SK-N-SH treated with all-trans-retinoic acid at 6 μM for 48 hours (cell line): ENCODE data around the gene DNHD1.

Source experiments
- ATAC-seq: fragments of 200-7000 bp; cut with Tn5 transposase; 3 replicates; pipeline ENCODE4 v1.9.1; 2020; ENCODE audit warnings: mild to moderate bottlenecking, moderate library complexity
- ARNTL ChIP-seq: fragments of 450-650 bp; formaldehyde crosslinking; IDR thresholded peaks from 2 replicates; pipeline ENCODE4 v1.5.0; 2020; ENCODE audit warnings: low read depth, mild to moderate bottlenecking, moderate library complexity, borderline replicate concordance
- BACH2 ChIP-seq: fragments of 250-450 bp; sonication (Bioruptor Pico); IDR thresholded peaks from 2 replicates; pipeline ENCODE4 v1.9.0; 2021; ENCODE audit warnings: mild to moderate bottlenecking, borderline replicate concordance
- ESRRG ChIP-seq: fragments of 250-450 bp; sonication (Bioruptor Pico); IDR thresholded peaks from 2 replicates; pipeline ENCODE4 v1.6.1; 2021; ENCODE audit warnings: mild to moderate bottlenecking
- ISL1 ChIP-seq: fragments of 250-450 bp; sonication (Bioruptor Pico); IDR thresholded peaks from 2 replicates; pipeline ENCODE4 v2.1.2; 2022; ENCODE audit warnings: mild to moderate bottlenecking, moderate library complexity
- OSR1 ChIP-seq: fragments of 250-450 bp; sonication (Bioruptor Pico); IDR thresholded peaks from 2 replicates; pipeline ENCODE4 v1.8.0; 2022; ENCODE audit warnings: moderate library complexity, mild to moderate bottlenecking, inconsistent platforms
- PPARA ChIP-seq: fragments of 250-450 bp; sonication (Bioruptor Pico); IDR thresholded peaks from 2 replicates; pipeline ENCODE4 v1.5.0; 2020; ENCODE audit warnings: mild to moderate bottlenecking, borderline replicate concordance
- RARB ChIP-seq: fragments of 250-450 bp; sonication (Bioruptor Pico); IDR thresholded peaks from 2 replicates; pipeline ENCODE4 v1.8.0; 2021; ENCODE audit warnings: mild to moderate bottlenecking, moderate library complexity
- TCF4 ChIP-seq: fragments of 250-450 bp; sonication (Bioruptor Pico); IDR thresholded peaks from 2 replicates; pipeline ENCODE4 v1.8.0; 2021; ENCODE audit warnings: mild to moderate bottlenecking, moderate library complexity, borderline replicate concordance
- TOX ChIP-seq: fragments of 250-450 bp; sonication (Bioruptor Pico); IDR thresholded peaks from 2 replicates; pipeline ENCODE4 v1.8.0; 2021; ENCODE audit warnings: mild to moderate bottlenecking, moderate library complexity, borderline replicate concordance
- ZFP3 ChIP-seq: fragments of 250-450 bp; sonication (Bioruptor Pico); IDR thresholded peaks from 2 replicates; pipeline ENCODE4 v1.5.0; 2020; ENCODE audit warnings: mild to moderate bottlenecking, moderate library complexity
- ZNF70 ChIP-seq: fragments of 450-650 bp; formaldehyde crosslinking; IDR thresholded peaks from 2 replicates; pipeline ENCODE4 v1.5.0; 2020; ENCODE audit warnings: mild to moderate bottlenecking, moderate library complexity
- ZNF8 ChIP-seq: fragments of 450-650 bp; formaldehyde crosslinking; IDR thresholded peaks from 2 replicates; pipeline ENCODE4 v1.5.0; 2020; ENCODE audit warnings: mild to moderate bottlenecking, moderate library complexity
- TF ChIP-seq, protein P1 (sequence below): fragments of 250-450 bp; sonication (Bioruptor Pico); IDR thresholded peaks from 2 replicates; pipeline ENCODE4 v1.5.0; 2020; ENCODE audit warnings: mild to moderate bottlenecking, moderate library complexity
- TF ChIP-seq, protein P2 (sequence below): fragments of 250-450 bp; sonication (Bioruptor Pico); IDR thresholded peaks from 2 replicates; pipeline ENCODE4 v1.8.0; 2020; ENCODE audit warnings: mild to moderate bottlenecking, moderate library complexity, borderline replicate concordance
- TF ChIP-seq, protein P3 (sequence below): fragments of 250-450 bp; sonication (Bioruptor Pico); IDR thresholded peaks from 2 replicates; pipeline ENCODE4 v1.5.1; 2020; ENCODE audit warnings: low read depth, mild to moderate bottlenecking, moderate library complexity
- TF ChIP-seq, protein P4 (sequence below): fragments of 250-450 bp; sonication (Bioruptor Pico); IDR thresholded peaks from 2 replicates; pipeline ENCODE4 v1.8.0; 2021; ENCODE audit warnings: low read depth, mild to moderate bottlenecking, moderate library complexity, borderline replicate concordance
- TF ChIP-seq, protein P5 (sequence below): fragments of 250-450 bp; sonication (Bioruptor Pico); IDR thresholded peaks from 2 replicates; pipeline ENCODE4 v1.5.1; 2021; ENCODE audit warnings: mild to moderate bottlenecking, moderate library complexity

The DNHD1 gene

DNA sequence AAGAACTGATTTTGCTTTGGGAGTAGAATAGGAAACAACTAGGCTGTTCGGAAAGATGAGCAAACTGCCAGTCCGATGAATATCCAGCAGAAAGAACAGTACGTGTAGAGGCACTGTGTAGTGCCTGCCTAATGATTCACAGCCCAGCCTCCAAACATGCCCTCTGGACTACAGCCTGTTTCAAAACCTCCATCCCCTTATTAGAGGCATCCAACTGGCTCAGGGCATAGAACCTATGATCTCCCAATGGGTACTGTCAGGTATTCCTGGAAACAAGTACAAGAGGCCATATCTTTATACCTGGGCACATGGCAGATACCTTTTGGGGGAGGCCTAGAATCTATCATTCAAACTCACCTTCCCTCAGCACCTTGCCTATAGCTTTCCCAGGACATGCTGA, 101.5 kb downstream of the DNHD1 start:
- no peak for ATAC-seq
- TF ChIP-seq TCF4 (CRISPR knock-in tag) (no peak), BACH2 (CRISPR knock-in tag) (no peak), ZNF70 (CRISPR knock-in tag) (no peak), RARB (no peak)
- TF ChIP-seq, protein P1, sequence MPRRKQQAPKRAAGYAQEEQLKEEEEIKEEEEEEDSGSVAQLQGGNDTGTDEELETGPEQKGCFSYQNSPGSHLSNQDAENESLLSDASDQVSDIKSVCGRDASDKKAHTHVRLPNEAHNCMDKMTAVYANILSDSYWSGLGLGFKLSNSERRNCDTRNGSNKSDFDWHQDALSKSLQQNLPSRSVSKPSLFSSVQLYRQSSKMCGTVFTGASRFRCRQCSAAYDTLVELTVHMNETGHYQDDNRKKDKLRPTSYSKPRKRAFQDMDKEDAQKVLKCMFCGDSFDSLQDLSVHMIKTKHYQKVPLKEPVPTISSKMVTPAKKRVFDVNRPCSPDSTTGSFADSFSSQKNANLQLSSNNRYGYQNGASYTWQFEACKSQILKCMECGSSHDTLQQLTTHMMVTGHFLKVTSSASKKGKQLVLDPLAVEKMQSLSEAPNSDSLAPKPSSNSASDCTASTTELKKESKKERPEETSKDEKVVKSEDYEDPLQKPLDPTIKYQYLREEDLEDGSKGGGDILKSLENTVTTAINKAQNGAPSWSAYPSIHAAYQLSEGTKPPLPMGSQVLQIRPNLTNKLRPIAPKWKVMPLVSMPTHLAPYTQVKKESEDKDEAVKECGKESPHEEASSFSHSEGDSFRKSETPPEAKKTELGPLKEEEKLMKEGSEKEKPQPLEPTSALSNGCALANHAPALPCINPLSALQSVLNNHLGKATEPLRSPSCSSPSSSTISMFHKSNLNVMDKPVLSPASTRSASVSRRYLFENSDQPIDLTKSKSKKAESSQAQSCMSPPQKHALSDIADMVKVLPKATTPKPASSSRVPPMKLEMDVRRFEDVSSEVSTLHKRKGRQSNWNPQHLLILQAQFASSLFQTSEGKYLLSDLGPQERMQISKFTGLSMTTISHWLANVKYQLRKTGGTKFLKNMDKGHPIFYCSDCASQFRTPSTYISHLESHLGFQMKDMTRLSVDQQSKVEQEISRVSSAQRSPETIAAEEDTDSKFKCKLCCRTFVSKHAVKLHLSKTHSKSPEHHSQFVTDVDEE: no peak

DNA sequence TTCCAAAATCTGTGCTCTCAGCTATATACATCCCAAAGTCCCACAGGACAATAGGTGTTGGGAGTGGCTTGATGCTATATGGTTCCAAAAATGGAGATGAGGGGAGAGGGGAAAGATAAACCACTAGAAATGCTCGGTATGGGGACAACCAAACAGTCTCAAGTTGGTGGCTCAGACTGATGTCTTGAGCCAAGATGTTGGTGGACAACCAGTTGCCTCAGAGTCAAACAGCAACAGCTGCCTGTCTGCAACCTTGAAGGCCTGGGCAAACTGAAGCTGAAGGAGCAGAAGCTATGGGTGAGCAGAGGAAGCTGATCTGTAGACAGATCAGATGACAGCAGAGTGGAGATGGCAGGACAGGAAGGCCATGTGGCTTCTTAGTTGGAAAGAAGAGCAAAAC, 102.4 kb downstream of the DNHD1 start:
- ATAC-seq: no peak
- TF ChIP-seq ARNTL (CRISPR knock-in tag) (no peak), OSR1 (no peak), PPARA (CRISPR knock-in tag) (no peak), ISL1 (CRISPR knock-in tag) (no peak), ZFP3 (CRISPR knock-in tag) (no peak), ZNF8 (CRISPR knock-in tag) (no peak), ESRRG (no peak)
- TF ChIP-seq, protein P2, sequence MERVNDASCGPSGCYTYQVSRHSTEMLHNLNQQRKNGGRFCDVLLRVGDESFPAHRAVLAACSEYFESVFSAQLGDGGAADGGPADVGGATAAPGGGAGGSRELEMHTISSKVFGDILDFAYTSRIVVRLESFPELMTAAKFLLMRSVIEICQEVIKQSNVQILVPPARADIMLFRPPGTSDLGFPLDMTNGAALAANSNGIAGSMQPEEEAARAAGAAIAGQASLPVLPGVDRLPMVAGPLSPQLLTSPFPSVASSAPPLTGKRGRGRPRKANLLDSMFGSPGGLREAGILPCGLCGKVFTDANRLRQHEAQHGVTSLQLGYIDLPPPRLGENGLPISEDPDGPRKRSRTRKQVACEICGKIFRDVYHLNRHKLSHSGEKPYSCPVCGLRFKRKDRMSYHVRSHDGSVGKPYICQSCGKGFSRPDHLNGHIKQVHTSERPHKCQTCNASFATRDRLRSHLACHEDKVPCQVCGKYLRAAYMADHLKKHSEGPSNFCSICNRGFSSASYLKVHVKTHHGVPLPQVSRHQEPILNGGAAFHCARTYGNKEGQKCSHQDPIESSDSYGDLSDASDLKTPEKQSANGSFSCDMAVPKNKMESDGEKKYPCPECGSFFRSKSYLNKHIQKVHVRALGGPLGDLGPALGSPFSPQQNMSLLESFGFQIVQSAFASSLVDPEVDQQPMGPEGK (CRISPR knock-in tag): no peak
- TF ChIP-seq, protein P1: no peak
- TF ChIP-seq, protein P3, sequence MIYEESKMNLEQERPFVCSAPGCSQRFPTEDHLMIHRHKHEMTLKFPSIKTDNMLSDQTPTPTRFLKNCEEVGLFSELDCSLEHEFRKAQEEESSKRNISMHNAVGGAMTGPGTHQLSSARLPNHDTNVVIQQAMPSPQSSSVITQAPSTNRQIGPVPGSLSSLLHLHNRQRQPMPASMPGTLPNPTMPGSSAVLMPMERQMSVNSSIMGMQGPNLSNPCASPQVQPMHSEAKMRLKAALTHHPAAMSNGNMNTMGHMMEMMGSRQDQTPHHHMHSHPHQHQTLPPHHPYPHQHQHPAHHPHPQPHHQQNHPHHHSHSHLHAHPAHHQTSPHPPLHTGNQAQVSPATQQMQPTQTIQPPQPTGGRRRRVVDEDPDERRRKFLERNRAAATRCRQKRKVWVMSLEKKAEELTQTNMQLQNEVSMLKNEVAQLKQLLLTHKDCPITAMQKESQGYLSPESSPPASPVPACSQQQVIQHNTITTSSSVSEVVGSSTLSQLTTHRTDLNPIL (CRISPR knock-in tag): no peak

DNA sequence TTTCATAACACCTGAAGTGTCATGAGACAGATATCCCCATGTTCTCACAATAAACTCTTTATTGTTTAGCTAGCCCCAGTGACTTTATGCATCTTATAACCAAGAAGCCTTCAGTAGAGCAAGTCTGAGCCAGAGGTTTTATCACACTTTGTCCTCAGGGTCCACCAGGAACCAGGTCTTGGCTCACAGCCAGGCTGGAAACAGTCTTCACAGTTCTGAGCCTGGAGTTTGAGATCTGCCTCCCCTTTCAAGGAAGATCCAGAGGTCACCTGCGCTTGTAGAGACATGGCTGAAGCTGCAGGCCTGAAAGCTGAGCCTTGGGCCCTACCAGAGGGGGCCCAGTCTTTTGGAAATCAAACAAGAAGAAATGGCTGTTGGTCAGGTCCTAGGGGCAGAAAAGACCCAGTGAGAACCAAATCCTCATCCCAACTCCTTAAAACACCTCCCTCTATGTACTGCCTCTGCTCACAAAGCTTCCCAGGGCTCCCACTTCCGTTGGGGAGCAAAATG, 102.9 kb downstream of the DNHD1 start:
- ATAC-seq: no peak
- TF ChIP-seq, protein P3 (CRISPR knock-in tag): no peak
- TF ChIP-seq TOX (CRISPR knock-in tag): no peak
- TF ChIP-seq, protein P4, sequence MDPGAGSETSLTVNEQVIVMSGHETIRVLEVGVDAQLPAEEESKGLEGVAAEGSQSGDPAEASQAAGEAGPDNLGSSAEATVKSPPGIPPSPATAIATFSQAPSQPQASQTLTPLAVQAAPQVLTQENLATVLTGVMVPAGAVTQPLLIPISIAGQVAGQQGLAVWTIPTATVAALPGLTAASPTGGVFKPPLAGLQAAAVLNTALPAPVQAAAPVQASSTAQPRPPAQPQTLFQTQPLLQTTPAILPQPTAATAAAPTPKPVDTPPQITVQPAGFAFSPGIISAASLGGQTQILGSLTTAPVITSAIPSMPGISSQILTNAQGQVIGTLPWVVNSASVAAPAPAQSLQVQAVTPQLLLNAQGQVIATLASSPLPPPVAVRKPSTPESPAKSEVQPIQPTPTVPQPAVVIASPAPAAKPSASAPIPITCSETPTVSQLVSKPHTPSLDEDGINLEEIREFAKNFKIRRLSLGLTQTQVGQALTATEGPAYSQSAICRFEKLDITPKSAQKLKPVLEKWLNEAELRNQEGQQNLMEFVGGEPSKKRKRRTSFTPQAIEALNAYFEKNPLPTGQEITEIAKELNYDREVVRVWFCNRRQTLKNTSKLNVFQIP (CRISPR knock-in tag): no peak
- no peak for TF ChIP-seq ZNF8 (CRISPR knock-in tag)
- no peak for TF ChIP-seq ESRRG
- TF ChIP-seq, protein P1: no peak
- TF ChIP-seq, protein P5, sequence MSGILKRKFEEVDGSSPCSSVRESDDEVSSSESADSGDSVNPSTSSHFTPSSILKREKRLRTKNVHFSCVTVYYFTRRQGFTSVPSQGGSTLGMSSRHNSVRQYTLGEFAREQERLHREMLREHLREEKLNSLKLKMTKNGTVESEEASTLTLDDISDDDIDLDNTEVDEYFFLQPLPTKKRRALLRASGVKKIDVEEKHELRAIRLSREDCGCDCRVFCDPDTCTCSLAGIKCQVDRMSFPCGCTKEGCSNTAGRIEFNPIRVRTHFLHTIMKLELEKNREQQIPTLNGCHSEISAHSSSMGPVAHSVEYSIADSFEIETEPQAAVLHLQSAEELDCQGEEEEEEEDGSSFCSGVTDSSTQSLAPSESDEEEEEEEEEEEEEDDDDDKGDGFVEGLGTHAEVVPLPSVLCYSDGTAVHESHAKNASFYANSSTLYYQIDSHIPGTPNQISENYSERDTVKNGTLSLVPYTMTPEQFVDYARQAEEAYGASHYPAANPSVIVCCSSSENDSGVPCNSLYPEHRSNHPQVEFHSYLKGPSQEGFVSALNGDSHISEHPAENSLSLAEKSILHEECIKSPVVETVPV (CRISPR knock-in tag): no peak
- TF ChIP-seq RARB: no peak
- no peak for TF ChIP-seq PPARA (CRISPR knock-in tag)
